Transverse colon (tissue), 4 donors: ENCODE measurements around the gene RETSAT. TPM values are rescaled to one million over a fixed set of nuclear protein-coding genes. Genes with fewer than 3 reads are reported as not detected.

Experiments
- DNase-seq: peaks from one replicate; pipeline ENCODE4 v3.0.0-alpha.2; 2019
- H3K27ac ChIP-seq, 4 donors: fragments of 200-600 bp; sonication (generic); 2 replicates each; pipeline ENCODE4 v1.5.1; 2016 to 2018; ENCODE audit warnings: inconsistent platforms in 4 of 4
- H3K27me3 ChIP-seq: fragments of 200-600 bp; sonication (generic); 2 replicates; pipeline ENCODE4 v1.5.1; 2017; ENCODE audit warnings: inconsistent platforms
- H3K36me3 ChIP-seq, 4 donors: fragments of 200-600 bp; sonication (generic); 2 replicates each; pipeline ENCODE4 v1.5.1; 2017 to 2019; ENCODE audit warnings: inconsistent platforms in 4 of 4
- H3K4me1 ChIP-seq, 4 donors: fragments of 200-600 bp; sonication (generic); 2 replicates each; pipeline ENCODE4 v1.5.1; 2017 to 2020; ENCODE audit warnings: inconsistent platforms in 4 of 4
- H3K4me3 ChIP-seq, 4 donors: fragments of 200-600 bp; sonication (generic); 1 replicate in 1 of 4; 2 replicates in 3 of 4; pipeline versions ENCODE4 v1.5.1 to v1.6.1; 2017 to 2019; ENCODE audit warnings: inconsistent platforms in 4 of 4
- H3K9me3 ChIP-seq, 2 donors: fragments of 200-600 bp; sonication (generic); 2 replicates each; pipeline ENCODE4 v1.5.1; 2017 to 2019; ENCODE audit warnings: inconsistent platforms in 2 of 2
- EP300 ChIP-seq: sonication (generic); formaldehyde crosslinking; IDR thresholded peaks from one replicate; pipeline ENCODE4 v1.6.1; 2017; ENCODE audit warnings: antibody characterized with exemption, low read depth
- POLR2A ChIP-seq: fragments of 450-650 bp; IDR thresholded peaks from one replicate; pipeline ENCODE4 v1.6.1; 2016; ENCODE audit warnings: antibody characterized with exemption, mild to moderate bottlenecking, moderate library complexity
- POLR2AphosphoS5 ChIP-seq, 3 donors: sonication (generic); formaldehyde crosslinking; IDR thresholded peaks; one replicate each; pipeline ENCODE4 v1.6.1; 2016; ENCODE audit warnings: antibody characterized with exemption in 3 of 3
- WGBS, 2 donors: methylation state at CpG; one replicate each; pipeline ENCODE4 v1.1.5; 2018; ENCODE audit warnings: low coverage in 1 of 2; 5-methylcytosine and 5-hydroxymethylcytosine counted together
- in situ Hi-C, 4 donors: fragments of 200-750 bp; cut with MboI; loops; one replicate each; pipeline versions ENCODE4 v1.15.0 to v1.15.1; 2017; ENCODE audit warnings: low sequenced_read_pairs in 3 of 4, low pct_ligation_motif_present in 1 of 4, low pct_unique_long_range_greater_than_20kb in 1 of 4
- intact Hi-C: fragments of 100-400 bp; cut with DNase I; formaldehyde crosslinking; loops from one replicate; pipeline ENCODE4 v1.15.1; 2023; ENCODE audit warnings: low total_unique reads
- total RNA-seq, 4 donors: library from RNA; depleted of rRNA; stranded (reverse); fragments of >200 nt; gene quantifications; one replicate each; pipeline ENCODE4 v1.1.0, GENCODE V29; 2016
- TF ChIP-seq, protein P1 (sequence below), 5 experiments: fragments of 200-600 bp in 3 of 5; fragments of 450-650 bp in 2 of 5; sonication (generic) in 3 of 5; IDR thresholded peaks; 1 replicate in 2 of 5; 2 replicates in 3 of 5; pipeline ENCODE4 v1.5.1; 2016 to 2017; ENCODE audit warnings: antibody characterized with exemption in 5 of 5, inconsistent platforms in 3 of 5, mild to moderate bottlenecking in 2 of 5, moderate library complexity in 1 of 5

The RETSAT gene
- 100 to 1,000 TPM; 109 to 638 (median 330) TPM for total RNA-seq

DNA sequence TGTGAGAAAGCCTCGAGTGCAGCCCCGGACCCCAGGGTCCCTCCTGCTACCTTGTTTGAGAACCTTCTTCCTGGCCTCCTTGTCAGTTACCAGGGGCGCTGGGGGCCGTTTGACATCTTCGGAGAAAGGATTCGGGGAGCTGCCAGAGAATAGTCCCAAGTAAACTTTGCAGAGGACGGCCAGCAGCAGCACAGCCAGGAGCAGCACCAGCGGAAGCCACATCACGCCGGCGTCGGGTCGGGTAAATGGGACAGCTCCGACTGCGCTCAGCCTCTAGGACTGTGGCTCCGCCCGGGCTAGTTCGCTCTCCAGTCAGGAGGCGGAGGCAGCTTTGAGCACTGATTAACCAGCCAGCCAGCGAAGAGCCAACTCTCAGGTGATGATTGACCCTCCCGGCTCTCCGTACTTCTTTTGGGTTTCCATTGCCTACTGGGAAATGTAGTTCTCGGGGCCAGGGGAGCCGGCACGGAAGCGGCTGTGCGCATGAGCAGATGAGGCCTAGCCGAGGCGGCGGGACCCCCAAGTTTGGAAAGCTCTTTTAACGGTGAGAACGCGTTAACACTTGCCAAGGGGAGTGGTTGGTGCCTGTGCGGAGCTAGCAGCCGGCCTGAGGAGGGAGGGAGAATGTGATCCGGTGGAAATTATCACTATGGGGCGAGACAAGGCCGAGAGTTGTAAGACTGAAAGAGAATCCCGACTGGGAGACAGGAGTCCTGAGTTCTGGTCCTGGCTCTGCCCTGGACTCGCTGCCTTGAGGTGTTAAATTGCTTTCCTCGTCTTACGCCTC, at the start of gene RETSAT, which contains the start of gene ELMOD3:
Gene RETSAT, minus strand, starts transcription at position 243 of the 787 bp plus-strand sequence. Its CDS starts 21 bp downstream, at position 222.
Gene ELMOD3, plus strand, starts transcription at position 484 of the 787 bp plus-strand sequence. CDS start 2,430 bp downstream, outside the sequence.
- WGBS, 2 donors = 0% methylated on average over 2 to 41 of the region's 42 CpGs
- no peaks in the 10 kb centered on the region for H3K9me3 ChIP-seq
- intact Hi-C loops (no loop called here), in situ Hi-C loops (no loop called here)
- peak within 1 kb of the TSS; percentile 92 to 95 (median 94) for H3K27ac ChIP-seq
- TF ChIP-seq, protein P1, sequence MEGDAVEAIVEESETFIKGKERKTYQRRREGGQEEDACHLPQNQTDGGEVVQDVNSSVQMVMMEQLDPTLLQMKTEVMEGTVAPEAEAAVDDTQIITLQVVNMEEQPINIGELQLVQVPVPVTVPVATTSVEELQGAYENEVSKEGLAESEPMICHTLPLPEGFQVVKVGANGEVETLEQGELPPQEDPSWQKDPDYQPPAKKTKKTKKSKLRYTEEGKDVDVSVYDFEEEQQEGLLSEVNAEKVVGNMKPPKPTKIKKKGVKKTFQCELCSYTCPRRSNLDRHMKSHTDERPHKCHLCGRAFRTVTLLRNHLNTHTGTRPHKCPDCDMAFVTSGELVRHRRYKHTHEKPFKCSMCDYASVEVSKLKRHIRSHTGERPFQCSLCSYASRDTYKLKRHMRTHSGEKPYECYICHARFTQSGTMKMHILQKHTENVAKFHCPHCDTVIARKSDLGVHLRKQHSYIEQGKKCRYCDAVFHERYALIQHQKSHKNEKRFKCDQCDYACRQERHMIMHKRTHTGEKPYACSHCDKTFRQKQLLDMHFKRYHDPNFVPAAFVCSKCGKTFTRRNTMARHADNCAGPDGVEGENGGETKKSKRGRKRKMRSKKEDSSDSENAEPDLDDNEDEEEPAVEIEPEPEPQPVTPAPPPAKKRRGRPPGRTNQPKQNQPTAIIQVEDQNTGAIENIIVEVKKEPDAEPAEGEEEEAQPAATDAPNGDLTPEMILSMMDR (IDR thresholded peaks at IDR 0.05) = no peak
- TF ChIP-seq POLR2A (peak; percentile 99), EP300 (no peak), POLR2AphosphoS5 (IDR thresholded peaks at IDR 0.05) (peak; percentile 93 to 99 (median 99))
- peaks cover 0 to 23% (median 10%) of the 10 kb centered on the region in 4 donors for H3K36me3 ChIP-seq
- H3K4me1 ChIP-seq = peaks cover 7 to 30% (median 20%) of the 10 kb centered on the region in 4 donors
- H3K4me3 ChIP-seq = peak within 1 kb of the TSS; percentile 64 to 77 (median 68)
- H3K27me3 ChIP-seq = no peaks in the 10 kb centered on the region
- peak; percentile 98 for DNase-seq

- no peaks in the 10 kb centered on the region for H3K36me3 ChIP-seq
- H3K27ac ChIP-seq = no peak overlapping the region
- 88 to 93% methylated on average over 2 to 8 of the region's 8 CpGs for WGBS, 2 donors
- no peak for TF ChIP-seq POLR2A
- no peak for TF ChIP-seq EP300
- no peak for TF ChIP-seq POLR2AphosphoS5 (IDR thresholded peaks at IDR 0.05)
- TF ChIP-seq, protein P1 (IDR thresholded peaks at IDR 0.05) = no peak
- H3K4me1 ChIP-seq = peaks cover 0 to 8% (median 2%) of the 10 kb centered on the region in 4 donors
- H3K9me3 ChIP-seq = peaks cover 0 to 4% of the 10 kb centered on the region in 2 donors
- intact Hi-C loops (no loop called here), in situ Hi-C loops (no loop called here)
- H3K4me3 ChIP-seq = no peak overlapping the region
- DNase-seq = no peak
- no peaks in the 10 kb centered on the region for H3K27me3 ChIP-seq
Observed at GRCh38 chr2:85401844-85402243, 47.5 kb upstream of the RETSAT start.

DNA sequence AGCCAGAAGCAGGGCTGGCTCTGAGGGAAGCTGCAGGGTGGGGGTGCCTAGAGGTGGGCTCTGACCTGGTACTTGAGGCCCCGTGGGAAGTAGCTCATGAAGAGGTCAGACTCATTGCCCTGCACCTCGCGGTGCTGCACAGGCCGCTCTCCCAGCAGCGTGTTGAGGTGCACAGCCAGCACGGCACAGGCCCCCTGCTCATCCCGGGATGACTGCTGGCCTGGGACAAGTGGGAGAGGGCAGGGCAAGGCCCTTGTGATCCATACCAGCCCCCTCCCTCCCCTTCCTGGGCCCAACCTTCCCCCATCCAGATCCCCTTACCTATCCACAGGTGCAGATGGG, 47.1 kb upstream of the RETSAT start:
- Histone ChIP-seq H3K27ac (no peak overlapping the region), H3K27me3 (no peaks in the 10 kb centered on the region), H3K4me3 (no peak overlapping the region), H3K36me3 (no peaks in the 10 kb centered on the region), H3K9me3 (peaks cover 0 to 4% of the 10 kb centered on the region in 2 donors), H3K4me1 (peaks cover 0 to 10% (median 2%) of the 10 kb centered on the region in 4 donors)
- no peak for DNase-seq
- intact Hi-C loops = no loop called here
- in situ Hi-C loops = no loop called here
- 95% methylated on average over 7 of the region's 7 CpGs; no CpG with 5 or more reads in 1 of the 2 donors for WGBS, 2 donors
- TF ChIP-seq EP300 (no peak), POLR2A (no peak), POLR2AphosphoS5 (IDR thresholded peaks at IDR 0.05) (no peak)
- TF ChIP-seq, protein P1 (IDR thresholded peaks at IDR 0.05) = no peak

DNA sequence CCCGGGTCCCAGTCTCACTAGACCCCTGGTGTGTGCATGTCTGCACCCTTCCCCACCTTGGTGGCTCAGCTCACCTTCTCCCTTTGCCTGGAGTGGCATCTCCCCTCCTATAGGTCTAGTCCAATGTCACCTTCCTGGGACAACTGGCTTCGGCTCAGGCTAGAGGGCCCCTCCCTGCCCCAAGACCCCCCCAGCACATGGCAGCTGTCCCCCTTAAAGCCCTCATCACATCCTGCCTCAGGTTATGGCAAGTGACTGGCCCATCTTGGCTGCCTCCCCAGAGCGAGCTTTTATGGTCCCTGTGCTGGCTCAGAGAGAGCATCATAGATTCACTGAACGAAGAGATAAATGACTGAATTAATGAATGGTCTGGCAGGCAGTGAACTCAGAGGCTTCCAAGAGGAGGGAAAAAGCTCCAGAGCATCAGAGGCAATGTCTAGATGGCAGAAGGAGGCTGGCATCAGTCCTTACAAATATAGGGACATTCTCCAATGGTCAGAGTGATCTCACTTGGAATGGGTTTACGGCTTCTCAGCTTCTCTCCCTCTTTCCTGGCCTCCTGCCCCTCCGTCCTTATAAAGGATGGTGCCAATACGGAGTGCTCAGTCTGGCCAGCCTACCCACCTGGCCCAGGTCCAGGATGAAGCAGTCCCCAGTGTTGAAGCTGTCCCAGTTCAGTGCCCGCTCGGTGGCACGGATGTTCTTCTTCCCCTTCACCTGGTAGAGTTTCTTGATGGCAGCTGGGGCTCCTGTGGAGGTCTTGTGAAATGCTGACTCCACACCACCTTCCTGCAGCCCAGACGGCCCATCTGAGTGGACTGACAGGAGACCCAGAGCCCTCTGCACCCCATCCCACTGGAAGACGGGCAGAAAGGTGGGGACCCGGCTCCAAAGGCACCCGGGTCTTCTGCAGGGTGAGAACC, 46.5 kb upstream of the RETSAT start:
- TF ChIP-seq EP300 = no peak
- no peak for TF ChIP-seq POLR2A
- no peak for TF ChIP-seq POLR2AphosphoS5 (IDR thresholded peaks at IDR 0.05)
- TF ChIP-seq, protein P1 (IDR thresholded peaks at IDR 0.05) = no peak
- Histone ChIP-seq H3K4me3 (no peak overlapping the region), H3K4me1 (peaks cover 0 to 8% (median 2%) of the 10 kb centered on the region in 4 donors), H3K9me3 (peaks cover 0 to 4% of the 10 kb centered on the region in 2 donors), H3K36me3 (no peaks in the 10 kb centered on the region), H3K27ac (no peak overlapping the region), H3K27me3 (no peaks in the 10 kb centered on the region)
- in situ Hi-C loops (no loop called here), intact Hi-C loops (no loop called here)
- WGBS, 2 donors = 85 to 93% methylated on average over 2 to 12 of the region's 14 CpGs
- no peak for DNase-seq
